HG03378 (cell line): ENCODE results near the gene AHNAK2.
"Not testable (repeated sequence)": the region's sequence is repeated elsewhere in the genome, so short reads cannot be mapped to it uniquely, and the experiment has no call there.

Experiments
- ATAC-seq: cut with Tn5 transposase; IDR thresholded peaks from one replicate; pipeline ENCODE4 v1.9.1; 2021; ENCODE audit warnings: mild to moderate bottlenecking, moderate library complexity; ENCODE audit not compliant: unreplicated experiment

Gene AHNAK2

GRCh38 chr14:104977681-104978653 is at the start of gene AHNAK2:
TSS of gene AHNAK2 (minus strand) at chr14:104978374. CDS start at chr14:104978237, 137 bp downstream.
- ATAC-seq = no peak

GRCh38 chr14:105027718-105028117 is 49.5 kb upstream of the AHNAK2 start:
- ATAC-seq = not testable (repeated sequence)

DNA sequence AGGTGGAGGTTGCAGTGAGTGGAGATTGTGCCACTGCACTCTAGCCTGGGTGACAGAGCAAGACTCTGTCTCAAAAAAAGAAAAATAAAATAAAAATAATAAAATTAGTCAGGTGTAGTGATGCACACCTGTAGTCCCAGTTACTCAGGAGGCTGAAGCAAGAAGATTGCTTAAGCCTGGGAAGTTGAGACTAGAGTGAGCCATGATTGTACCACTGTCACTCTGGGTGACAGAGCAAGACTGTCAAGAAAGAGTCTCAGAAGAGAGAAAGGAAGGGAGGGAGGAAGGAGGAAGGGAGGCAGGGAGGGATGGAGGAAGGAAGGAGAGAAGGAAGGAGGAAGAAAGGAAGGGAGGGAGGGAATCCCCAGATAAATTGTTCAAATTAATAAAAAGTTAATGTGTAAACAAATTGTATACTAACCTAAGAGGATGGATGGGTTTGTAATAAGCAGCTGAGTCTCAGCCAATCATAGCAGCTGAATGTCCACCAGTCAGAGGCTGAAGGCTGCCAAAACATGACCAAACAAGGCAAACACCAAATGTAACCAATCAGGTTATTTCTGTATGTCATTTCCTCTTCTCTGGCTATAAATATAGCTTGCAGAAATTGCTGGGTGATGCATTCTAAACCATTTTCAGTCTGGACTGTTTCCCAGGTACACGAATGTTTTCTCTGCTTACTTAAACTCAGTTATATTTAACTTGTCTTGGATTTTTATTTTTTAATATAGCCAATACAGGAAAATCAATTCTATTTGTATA is 48.8 kb upstream of the AHNAK2 start:
- no peak for ATAC-seq

DNA sequence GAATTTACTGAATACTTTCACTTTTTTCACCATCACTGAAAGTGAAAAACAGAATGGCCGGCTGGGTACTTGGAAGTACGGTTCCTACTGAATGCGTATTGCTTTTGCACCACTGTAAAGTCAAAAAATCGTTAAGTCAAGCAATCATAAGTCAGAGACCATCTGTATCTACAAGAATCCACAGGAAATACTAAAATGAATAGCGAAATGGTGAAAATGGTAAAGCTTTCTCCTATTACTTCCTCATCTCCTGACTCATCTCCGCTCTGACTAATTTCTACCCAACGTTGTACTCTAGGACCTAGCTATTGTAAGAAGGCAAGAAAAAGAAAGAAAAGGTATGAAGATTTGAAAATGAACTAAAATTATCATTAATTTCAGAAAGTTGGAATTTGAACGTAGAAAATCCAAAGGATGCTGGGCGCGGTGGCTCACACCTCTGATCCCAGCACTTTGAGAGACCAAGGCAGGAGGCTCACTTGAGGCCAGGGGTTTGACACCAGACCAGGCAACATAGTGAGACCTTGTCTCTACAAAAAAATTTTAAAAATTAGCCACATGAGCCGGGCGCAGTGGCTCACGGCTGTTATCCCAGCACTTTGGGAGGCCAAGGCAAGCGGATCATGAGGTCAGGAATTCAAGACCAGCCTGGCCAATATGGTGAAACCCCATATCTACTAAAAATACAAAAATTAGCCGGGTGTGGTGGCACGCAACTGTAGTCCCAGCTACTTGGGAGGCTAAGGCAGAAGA is 48.0 kb upstream of the AHNAK2 start:
- ATAC-seq = peak; percentile 38

DNA sequence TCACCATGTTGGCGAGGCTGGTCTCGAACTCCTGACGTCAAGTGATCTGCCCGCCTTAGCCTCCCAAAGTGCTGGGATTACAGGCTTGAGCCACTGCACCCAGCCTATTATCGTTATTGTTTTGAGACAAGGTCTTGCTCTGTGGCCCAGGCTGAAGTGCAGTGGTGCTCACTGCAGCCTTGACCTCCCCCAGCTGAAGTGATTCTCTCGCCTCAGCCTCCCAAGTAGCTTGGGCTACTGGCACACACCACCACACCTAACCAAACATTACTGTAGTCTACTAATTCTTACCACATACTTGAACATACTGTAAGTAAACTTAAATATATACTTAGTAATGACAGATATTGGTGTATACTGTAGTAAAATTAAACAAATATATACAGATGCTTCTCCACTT is 47.3 kb upstream of the AHNAK2 start:
- no peak for ATAC-seq

DNA sequence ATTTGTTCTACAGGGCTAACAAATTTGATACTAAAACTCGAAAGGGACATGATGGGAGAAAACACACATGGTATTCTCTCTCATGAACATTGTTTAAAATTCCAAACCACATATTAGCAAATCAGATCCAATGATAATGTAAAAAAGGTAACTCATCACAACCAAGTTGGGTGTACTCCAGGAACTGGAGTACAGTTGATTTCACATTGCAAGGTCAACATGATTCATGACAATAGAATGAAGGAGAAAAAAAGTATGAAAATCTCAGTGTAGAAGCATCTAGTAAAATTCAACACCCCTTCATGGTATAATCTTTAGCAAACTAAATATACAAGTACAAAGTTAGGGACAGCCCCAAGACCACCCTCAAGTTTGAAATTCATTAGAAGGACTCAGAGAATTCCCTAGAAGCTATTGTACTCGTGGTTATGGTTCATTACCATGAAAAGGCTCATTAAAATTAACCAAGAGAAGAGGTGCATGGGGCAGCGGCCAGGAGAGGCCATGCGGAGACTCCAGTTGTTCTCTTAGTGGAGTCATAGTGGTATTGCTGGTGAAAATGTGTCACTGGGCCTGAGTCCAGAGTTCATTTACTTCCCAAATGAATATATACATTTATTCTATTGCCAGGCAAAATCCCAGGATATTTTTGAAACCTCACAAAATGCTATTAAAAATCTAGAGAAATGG is 45.8 kb upstream of the AHNAK2 start:
- no peak for ATAC-seq

- no peak for ATAC-seq
These were observed 45.0 kb upstream of the AHNAK2 start for GRCh38 chr14:105023144-105023543.

GRCh38 chr14:105022276-105022670 is 44.1 kb upstream of the AHNAK2 start:
- no peak for ATAC-seq

DNA sequence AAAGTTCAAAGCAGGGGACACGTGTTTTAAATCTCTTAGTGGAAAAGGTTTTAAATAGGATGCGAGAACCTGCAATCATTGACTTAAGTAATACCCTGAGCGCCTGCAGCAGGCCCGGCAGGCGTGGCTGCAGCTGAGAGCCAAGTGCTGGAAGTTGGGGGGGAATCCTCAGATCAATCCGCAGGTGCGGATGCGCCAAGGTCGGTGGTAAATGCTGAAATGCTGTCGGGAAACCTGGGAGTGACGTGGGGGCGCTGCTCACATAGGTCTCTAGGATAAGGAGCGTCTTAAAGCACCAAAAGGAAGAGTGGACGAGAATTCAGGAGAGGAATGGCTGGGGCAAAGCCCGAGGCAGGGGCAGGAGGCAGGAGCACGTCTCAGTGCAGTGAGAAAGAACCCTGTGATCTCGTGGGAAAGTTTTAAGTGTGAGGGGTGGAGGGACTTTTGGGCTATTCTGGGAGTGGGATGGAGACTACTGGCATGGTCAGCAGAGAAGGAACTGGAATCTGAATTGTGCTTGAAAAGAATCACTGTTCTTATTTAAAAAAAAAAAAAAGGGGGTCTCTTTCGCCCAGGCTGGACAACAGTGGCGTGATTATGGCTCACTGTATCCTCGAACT is 43.6 kb upstream of the AHNAK2 start:
- no peak for ATAC-seq

- peak; percentile 41 for ATAC-seq
These were observed 42.9 kb upstream of the AHNAK2 start, which contains the start of gene CDCA4 for GRCh38 chr14:105020815-105021655. TSS of gene CDCA4 (minus strand) at chr14:105021083. CDS start at chr14:105011929, 9,154 bp downstream.

DNA sequence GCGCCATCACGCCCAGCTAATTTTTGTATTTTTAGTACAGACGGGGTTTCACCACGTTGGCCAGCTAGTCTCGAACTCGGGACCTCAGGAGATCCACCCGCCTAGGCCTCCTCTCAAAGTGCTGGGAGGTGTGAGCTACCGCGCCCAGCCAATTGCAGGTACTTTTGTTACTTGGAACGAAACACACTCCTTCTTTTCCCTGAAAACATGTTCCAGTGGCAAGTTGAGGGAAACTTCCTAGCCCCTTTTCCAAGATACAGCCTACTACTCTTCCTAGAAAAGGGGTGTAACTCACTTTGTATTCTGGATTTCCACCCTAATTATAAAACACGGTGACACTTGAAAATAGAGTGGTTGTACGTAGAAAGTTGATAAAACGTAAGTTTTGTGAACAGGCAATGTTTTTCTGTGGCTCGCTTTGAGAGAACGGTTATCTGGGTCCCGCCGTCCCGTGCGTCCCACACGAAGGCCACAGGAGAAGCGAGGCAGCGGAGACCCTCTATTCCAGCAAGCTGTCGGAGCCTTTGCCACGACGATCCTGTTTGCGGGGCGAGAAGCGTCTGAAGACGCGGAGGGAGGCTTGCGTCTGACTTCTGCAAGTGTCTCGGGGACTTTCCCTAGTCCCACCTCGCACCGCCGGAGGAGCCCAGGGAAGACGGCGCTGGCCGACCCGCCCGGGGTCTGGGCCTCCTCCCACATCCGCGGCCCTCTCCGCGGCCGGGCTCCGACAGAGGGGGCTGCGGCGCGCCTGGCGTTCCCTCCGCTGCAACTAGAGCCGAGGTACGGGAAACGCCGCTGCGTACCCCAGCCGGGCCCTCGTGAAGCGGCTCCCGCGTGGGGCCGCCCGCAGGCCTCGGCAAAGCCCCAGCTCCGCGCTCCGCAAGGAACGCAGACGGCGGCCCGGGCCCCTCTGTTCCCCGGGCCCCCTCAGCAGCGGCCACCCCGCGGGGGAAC is 42.0 kb upstream of the AHNAK2 start:
- ATAC-seq = peak; percentile 26

- no peak for ATAC-seq
These were observed 40.2 kb upstream of the AHNAK2 start for GRCh38 chr14:105018414-105018813.

DNA sequence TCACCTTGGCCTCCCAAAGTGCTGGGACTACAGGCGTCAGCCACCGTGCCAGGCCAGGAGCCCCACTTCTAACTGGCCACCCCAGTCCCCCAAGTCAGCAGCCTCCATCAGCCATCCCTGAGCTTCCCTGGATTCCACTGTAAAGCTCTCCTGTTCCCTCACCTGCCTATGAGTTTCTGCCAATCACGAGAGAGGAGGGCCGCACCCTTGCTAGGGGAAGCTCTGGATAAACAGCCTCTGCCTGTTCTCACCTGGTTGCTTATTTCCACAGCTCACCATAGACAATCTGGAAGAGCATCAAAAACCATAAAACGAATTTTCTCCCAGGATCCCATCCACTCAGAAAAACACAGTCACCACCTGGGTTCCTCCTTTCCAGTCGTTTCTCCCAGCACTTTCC is 37.7 kb upstream of the AHNAK2 start:
- ATAC-seq = no peak

DNA sequence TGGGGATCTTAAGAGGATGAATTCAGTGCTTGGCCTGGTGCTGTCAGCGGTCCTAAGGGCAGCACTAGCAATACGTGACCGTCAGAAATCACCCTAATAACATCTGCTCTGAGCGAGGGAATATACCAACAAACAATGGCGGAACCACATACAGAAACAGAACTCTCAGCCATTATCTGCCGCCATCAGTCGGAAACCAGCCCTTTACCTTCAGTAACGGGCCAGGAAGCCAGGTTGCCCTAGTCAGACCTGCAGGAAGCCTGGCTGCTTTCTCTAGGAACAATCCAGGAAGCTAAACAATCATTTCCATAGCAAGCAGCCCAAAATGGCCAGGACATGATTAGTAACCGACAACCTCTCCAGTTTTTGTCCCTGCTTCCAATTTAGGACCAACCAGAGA is 37.1 kb upstream of the AHNAK2 start:
- ATAC-seq = no peak

- ATAC-seq = no peak
These were observed 36.5 kb upstream of the AHNAK2 start for GRCh38 chr14:105014631-105015030.

- no peak for ATAC-seq
These were observed 35.9 kb upstream of the AHNAK2 start for GRCh38 chr14:105014032-105014431.

DNA sequence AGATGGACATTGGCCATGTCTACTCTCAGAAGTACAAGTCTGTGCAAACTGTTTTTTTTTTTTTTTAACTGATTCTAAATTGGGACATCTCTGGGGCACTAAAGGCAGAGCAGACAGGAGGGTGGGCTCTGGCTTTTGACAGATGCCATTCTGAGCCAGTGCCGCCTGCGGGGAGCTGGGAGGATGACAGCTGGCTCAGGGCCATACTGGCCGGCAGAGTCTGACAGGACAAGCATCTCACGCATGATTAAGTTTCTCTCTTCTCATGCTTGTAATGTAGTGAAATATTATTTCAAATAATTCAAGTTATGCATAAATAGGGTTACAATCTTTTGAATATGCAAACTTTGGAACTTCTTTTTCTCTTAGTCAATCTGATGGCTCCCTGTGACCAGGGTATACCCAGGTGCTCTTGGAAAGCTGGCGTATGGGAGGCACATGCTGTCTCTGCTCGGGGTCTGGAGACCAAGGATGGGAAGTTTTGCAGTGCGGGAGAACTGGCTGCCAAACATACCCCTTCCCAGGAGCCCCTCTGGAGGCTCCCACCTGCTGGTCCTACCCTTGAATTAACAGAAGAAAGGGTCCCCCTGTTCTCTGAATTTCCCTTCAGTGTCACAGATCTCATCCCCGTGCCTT is 35.1 kb upstream of the AHNAK2 start:
- ATAC-seq = no peak
